ENCODE measurements around the gene MLANA.

MLANA gene, protein sequence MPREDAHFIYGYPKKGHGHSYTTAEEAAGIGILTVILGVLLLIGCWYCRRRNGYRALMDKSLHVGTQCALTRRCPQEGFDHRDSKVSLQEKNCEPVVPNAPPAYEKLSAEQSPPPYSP

DNA sequence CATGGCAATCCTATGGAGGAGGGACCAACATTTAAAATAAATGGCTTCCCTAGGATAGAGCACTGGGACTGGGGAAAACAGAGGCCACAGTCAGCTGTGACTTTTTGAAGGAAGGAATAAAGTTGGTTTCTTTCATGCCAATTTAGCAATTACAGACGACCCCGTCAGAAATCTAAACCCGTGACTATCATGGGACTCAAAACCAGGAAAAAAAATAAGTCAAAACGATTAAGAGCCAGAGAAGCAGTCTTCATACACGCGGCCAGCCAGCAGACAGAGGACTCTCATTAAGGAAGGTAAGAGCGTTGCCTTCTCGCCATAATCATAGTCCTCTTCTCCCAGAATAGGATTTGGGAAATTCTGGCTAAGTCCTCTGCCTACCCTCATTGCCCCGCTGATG is at the start of gene MLANA:
TSS of gene MLANA (plus strand) at position 249 of the 400 bp plus-strand sequence. CDS start 1,586 bp downstream, outside the sequence.
- no peak for DNase-seq (ENCODE audit: low spot score)

DNA sequence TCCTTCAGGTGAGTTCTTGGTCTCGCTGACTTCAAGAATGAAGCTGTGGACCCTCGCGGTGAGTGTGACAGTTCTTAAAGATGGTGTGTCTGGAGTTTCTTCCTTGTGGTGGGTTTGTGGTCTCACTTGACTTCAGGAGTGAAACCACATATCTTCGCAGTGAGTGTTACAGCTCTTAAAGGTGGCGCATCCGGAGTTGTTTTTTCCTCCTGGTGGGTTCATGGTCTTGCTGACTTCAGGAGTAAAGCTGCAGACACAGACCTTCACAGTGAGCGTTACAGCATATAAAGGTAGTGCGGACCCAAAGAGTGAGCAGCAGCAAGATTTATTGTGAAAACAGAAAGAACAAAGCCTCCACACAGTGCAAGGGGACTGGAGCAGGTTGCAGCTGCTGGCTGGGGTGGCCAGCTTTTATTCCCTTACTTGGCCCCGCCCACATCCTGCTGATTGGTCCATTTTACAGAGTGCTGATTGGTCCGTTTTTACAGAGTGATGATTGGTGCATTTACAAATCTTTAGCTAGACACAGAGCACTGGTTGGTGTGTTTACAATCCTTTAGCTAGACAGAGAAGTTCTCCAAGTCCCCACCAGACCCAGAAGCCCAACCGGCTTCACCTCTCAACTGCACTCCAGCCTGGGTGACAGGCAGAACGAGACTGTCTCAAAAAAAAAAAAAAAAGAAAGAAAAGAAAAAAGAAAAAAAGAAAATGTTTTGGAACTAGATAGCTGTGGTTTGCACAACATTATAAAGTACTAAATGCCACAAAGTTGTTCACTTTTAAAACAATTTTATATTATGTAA is 48.7 kb upstream of the MLANA start:
- no peak for DNase-seq (ENCODE audit: low spot score)

DNA sequence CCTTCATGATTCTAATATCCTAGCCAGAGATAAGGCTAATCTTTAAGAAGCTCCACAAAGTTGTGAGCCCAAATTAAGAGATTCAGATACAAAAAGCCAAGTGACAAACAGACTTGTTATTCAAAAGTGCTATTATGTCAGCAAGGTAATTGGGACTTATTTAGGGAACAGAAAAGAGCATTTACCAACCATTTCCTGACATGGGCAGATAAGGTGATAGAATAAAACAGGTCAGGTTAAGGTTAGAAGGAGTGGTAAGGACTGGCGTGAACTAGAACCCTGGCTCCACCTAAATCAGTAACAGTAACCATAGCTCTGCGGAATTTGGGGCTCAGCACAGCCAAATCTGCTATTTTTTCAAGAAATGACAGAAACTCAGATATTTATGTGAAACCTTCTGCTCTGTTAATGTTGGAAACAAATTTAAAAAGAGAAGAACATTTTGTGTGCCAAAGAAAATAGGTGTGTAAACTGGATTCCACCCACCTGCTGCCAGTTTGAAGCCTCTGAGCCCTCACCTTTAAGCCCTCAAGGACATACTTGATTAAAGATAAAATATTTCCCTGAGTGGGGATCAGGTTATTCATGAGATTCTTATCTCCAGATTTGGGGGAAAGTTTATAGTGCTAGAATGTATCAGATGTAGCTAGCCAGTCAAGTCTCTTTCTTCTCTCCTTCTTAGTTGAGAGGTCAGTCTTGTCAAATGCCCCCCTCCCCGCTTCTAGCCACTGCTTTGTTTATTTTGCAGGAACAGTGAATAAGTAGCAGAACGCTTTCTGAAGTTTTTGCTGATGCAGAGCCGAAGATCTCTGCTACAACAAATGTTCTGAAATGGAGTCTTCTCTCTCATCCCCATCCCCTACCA is 47.5 kb upstream of the MLANA start:
- no peak for DNase-seq (ENCODE audit: low spot score)

DNA sequence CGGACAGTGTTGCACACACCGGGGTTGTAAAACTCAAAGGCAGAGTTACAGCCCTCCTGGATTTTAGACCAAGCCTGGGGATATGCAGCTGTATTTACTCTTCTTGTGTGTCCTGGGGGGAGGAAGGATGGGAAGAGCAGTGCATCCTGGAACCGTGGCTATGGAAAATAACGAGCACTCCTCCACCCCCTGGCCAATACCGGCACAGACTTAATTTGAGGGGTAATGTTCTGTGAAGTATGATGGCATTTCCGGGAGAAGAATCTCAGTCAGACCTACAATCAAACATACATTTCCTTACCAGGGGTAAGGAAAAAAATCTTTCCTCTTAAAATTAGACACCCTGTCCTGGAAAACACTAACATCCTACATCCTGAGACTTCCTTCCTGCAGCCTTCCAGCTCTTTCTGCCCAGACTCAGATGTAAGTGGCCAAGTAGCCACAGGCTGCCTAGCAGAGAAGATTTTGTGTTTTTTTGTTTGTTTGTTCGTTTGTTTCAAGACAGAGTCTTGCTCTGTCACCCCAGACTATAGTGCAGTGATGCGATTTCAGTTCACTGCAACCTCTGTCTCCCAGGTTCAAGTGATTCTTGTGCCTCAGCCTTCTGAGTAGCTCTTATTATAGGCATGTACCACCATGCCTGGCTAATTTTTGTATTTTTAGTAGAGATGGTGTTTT is 46.8 kb upstream of the MLANA start:
- DNase-seq (ENCODE audit: low spot score) = no peak

DNA sequence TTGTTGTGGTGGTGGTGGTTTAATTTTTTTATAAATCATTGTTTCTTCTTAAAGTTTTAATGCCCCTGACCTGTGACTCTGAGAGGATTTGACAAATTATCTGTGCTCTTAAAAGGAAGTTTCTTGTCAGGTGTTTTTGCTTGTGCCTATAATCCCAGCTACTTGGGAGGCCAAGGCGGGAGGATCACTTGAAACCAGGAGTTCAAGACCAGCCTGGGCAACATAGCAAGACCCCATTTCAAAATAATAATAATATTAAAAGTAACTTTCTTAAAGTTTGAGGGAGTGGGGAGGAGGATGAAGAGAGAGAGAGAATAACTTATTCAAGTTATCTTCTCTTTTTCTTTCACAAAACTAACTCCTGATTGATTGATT is 45.5 kb upstream of the MLANA start:
- no peak for DNase-seq (ENCODE audit: low spot score)

DNA sequence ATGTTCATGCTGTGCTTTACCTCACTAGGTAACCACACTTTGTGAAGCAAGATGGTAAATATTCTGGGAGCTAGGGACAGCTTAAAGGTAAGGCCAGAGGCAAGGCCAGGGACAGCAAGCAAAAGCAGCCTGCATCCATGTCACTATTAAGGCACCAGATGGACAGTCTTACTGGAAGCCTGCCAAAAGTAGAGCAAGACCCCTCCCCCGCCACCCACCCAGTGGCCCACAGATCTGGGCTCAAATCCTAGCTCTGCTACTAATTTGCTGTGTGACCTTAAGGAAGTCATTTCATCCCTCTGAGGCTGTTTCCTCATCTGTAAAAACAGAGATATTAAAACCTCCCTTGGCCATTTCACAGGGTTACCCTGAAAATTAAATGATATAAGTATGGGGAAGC is 44.6 kb upstream of the MLANA start:
- DNase-seq (ENCODE audit: low spot score) = no peak

DNA sequence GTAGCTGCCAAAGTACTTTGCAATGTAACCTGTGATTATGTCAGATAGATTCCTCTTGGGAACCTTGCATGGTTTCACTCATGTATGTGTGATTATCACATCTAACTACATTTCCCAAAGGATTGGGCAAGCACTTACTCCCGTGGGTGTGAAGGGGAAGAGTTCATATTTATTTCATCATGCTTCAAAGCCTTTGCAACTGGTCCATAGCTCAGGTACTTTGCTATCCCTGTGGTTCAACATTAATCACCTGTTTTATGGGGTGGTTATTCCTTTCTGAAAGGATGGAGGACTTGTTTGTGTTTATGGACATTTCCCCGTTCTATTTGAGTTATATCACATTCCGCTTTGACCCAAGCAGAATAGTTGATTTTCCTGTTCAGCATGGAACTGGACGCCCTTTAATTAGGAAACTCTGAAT is 44.2 kb upstream of the MLANA start:
- no peak for DNase-seq (ENCODE audit: low spot score)

DNA sequence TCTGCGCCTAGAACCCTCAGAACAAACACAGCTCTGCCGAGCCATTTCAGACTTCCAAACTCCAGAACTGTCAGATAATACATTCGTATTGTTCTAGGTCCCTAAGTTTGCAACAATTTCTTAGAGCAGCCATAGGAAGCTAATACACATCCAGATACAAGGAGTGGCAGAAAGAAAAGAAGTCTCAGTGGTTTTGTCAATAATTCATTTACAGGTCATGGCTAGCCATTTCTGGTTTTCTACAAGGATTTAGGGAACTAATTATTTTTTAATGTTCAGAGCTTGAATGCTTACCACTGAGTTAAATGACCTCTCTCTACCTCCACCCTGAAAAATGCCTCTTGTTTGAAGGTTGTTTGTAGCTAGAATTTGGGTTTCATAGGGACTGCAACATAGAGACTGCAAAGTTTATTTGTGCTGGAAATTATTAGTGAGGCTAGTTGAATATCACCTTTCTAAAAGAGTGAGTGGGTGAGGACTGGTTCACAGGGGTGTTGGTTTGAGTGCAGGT is 42.3 kb upstream of the MLANA start:
- DNase-seq (ENCODE audit: low spot score) = no peak

DNA sequence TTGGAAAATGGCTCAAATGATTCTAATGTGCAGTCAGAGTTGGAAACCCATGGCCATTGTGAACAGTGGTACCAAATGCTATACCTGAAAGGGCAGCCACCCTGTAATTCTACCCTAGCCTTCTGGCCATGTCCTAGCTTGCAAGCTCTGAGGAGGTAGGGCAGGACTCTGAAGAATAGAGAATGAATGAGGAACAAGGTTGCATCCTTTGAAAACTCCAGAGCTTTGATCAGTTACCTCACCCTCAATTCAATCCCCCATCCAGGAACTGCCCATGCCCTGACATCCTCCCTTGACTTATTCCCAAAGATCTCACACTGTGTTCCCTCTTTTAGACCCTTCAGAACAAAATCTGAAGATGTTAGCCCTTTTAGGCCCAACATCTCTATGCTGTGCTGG is 40.0 kb upstream of the MLANA start:
- no peak for DNase-seq (ENCODE audit: low spot score)

DNA sequence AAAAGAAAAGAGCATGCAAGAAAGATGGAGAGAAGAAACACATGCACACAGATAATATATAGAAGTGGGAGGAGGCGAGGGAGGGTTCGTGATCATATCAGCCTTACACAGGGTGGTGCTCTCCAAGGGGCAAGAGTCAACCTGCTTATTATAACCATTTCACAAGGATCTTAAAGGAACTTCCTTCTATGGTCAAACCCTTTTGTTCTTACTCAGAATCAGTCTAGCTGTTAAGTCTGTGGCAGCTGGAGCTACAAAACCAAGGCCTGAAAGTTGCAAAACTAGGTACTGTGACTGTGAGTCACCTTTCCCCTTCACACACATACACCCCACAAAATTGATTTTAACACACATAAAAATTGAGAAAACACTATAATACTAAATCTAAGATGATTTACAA is 39.2 kb upstream of the MLANA start:
- no peak for DNase-seq (ENCODE audit: low spot score)

DNA sequence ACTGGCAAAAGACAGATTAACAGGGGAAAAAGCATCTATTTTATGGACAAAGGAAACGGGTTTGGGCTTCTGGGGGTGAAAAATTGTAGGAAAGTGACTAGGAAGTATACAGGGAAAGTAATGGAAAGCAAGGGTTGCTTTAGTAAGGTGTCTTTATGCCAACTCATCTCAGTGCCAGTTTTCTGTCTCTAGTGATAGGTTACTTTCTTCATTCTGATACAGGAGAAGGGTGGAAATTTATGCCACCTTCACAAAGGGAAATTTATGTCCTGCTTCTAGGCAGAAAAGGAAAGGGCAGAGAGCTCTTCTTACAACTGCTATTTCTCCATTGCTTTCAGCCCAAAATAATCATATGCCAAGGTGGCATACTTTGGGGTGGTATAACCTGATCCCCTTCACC is 37.7 kb upstream of the MLANA start:
- DNase-seq (ENCODE audit: low spot score) = no peak

DNA sequence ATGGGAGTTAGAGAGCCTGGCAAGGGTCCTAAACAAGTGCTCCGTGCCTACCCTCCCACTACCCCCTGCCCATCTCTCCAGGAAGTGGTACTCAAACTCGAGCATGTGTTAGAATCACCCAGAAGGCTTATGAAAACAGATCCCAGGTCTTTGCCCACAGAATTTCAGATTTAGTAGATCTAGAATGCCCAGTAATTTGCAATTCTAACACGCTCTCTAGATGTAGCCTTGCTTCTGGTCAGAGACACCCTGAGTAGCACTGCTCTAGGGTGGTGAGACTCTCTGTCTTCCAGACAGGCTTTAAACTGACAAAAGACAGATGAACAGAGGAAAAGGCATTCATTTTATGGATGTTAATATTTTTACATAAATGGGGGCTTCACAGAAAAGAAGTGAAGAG is 37.1 kb upstream of the MLANA start:
- DNase-seq (ENCODE audit: low spot score) = no peak

DNA sequence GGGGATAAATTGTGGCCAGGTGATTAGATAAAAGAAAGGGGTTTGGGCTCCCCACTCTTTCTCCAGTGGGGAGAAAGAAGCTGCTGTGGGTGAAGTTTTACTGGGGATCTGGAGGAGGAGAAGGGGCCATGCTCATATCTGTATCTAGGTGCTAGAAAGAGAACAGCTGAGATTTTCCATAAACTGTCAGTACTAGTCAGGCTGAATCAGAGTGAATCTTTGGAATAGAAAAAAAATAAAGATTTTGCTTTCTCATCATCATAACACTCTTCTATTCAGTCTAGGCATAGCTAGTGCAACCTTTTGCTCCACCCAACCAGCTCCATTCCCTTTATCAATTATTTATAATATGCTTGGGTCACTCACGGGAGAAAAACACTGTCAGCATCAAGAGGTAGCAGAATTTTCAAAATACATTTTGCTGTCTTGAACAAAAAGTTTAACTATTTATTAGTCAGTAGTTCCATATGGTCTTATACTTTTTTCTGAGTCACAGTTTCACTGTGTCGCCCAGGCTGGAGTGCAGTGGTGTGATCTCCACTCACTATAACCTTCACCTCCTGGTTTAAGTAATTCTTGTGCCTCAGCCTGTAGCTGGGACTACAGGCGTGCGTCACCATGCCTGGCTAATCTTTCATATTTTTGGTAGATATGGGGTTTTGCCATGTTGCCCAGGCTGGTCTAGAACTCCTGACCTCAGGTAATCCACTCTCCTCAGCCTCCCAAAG is 36.5 kb upstream of the MLANA start:
- DNase-seq (ENCODE audit: low spot score) = no peak

DNA sequence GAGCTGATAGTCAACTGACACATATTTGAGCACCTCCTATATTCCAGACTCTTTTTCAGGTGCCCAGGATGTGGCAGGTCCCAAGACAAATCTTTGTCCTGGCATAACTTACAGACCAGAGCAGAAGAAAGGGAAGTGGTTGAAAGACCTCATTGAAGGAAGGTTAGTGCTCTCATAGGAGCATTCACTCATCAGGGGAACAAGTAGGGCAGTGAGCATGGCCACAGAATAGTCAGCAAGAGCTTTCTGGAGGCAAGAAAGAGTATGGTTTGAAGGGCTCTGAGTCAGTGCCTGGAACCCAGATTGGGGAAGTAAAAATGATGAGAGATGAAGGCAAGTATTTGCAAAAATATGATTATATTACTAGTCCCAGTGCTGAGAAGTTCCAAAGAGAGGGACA is 32.8 kb upstream of the MLANA start:
- no peak for DNase-seq (ENCODE audit: low spot score)

DNA sequence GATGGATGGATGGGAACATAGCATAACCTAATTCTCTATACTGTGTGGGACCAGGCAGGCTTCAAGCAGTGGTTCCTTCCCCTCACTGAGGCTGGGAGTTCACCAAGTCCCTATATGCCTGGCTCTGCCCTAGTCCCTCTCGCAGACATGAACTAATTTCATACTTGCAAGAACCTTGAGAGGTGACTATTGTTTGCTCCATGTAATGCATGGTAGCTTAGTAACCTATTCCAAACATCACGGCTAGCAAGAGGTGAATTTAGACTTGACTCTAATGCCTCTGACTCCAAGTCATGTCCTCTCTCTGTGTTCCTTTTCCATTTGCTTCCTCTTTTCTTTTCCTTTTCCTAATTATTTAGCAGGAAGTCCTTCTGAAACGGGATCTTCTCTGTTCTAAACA is 31.9 kb upstream of the MLANA start:
- DNase-seq (ENCODE audit: low spot score) = no peak

DNA sequence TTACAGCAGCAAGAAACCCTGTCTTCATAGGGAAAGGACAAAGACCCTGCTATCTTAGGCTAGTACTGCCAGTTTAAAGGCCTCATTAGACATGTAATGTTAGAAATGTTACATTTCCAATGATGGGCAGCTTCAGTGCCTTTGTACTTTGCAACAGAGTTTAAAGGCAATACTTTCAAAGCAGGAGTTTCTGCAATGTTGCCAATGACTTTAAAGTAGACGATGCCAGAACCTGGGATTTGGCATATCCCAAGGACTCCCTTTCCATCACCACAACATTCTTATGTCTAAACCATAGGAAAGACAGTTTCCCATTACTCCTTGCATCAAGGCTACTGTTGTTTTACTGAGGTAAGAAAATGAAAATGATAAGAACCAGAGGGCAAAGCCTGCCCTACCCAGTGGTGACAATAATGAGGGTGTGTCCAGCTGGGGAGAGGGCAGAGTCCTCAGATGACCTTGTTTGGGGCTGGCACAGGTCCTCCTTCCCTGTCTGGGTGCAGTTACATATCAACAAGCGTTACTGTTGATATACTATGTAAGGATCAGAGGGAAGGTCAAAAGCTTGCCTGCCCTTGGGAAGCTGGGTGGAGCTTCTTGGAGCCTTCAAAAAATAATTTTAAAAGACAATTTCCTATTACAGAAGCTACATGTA is 27.5 kb upstream of the MLANA start:
- no peak for DNase-seq (ENCODE audit: low spot score)

DNA sequence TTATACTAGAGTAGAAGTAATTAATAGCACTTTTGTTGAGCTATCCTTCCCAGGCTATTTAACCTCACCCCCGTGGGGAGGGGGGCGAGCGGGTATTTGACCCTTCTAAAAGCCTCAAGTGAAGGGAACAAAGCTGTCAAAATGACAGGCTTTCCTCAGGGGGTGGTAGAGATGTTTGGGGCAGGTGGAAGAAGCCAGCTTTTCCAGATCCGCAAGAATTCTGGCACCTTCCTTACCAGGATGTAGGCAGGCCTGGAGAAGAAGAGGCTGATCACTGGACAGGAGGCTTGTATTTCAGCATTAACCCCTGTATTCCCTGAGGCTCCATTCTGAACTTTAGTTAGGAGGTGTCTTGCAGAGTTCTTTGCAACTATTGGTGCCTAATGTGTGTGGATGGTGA is 26.2 kb upstream of the MLANA start:
- no peak for DNase-seq (ENCODE audit: low spot score)

DNA sequence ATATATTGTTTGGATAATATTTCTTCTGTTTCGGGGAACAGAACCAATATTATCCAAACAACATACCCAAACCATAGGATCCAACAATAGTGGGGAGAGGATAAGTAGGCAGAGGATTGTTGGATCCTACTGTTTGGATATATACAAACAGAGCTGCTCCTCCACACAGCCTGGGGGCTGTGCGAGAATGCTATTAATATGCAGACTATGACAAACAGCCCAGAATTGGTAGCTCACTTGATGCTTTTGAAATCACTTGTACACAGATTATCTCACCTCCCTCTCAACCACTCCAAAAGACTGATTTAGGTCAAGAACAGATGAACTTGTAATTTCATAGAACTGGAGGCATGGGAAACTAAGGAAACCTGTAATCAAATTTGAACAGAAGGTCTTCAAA is 24.4 kb upstream of the MLANA start:
- peak; percentile 10 for DNase-seq (ENCODE audit: low spot score)

DNA sequence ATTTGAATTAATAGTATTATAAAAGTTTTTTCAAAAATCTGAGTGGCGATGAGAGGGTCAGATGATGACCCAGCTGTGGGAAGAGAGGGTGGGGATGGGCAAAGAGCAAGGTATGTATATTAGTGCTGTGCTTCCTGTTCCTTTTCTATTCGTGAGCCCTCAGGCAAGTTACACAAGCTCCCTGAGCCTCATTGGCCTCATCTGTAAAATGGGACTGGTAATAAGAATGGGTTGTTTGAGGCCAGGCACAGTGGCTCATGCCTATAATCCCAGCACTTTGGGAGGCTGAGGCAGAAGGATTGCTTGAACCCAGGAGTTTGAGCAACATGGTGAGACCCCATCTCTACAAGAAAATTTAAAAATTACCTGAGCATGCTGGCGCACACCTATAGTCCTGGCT is 24.0 kb upstream of the MLANA start:
- no peak for DNase-seq (ENCODE audit: low spot score)

DNA sequence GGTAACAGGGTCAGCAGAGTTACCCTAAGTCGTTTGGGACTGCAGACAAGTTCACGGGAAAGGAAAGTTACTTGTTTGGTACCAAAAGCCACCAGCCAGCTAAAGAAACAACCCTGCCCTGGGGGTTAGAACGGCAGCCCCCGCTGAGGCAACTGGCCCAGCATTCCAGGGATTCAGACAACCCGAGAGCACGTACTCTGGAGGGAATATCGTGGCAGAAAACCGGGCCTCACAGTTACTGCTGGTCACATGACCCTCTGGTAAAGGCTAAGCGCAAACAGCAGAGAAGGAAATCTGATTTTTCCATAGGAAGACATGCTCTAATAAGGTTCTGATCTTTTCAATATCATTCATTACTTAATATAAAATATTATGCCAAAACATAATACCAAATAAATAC is 22.5 kb upstream of the MLANA start:
- DNase-seq (ENCODE audit: low spot score) = no peak
